GM12873 (cell line): Measurements from ENCODE around the gene PCID2.

Source experiments
- TF ChIP-seq, protein P1 (sequence below): IDR thresholded peaks from 2 replicates; pipeline ENCODE4 v1.5.1; 2012; ENCODE audit warnings: low read depth, mild to moderate bottlenecking, moderate library complexity, low read length, control low read depth; ENCODE audit not compliant: insufficient read depth; ENCODE audit errors: missing control alignments

The PCID2 gene

GRCh38 chr13:113225515-113225914 is 17.0 kb upstream of the PCID2 start:
- TF ChIP-seq, protein P1, sequence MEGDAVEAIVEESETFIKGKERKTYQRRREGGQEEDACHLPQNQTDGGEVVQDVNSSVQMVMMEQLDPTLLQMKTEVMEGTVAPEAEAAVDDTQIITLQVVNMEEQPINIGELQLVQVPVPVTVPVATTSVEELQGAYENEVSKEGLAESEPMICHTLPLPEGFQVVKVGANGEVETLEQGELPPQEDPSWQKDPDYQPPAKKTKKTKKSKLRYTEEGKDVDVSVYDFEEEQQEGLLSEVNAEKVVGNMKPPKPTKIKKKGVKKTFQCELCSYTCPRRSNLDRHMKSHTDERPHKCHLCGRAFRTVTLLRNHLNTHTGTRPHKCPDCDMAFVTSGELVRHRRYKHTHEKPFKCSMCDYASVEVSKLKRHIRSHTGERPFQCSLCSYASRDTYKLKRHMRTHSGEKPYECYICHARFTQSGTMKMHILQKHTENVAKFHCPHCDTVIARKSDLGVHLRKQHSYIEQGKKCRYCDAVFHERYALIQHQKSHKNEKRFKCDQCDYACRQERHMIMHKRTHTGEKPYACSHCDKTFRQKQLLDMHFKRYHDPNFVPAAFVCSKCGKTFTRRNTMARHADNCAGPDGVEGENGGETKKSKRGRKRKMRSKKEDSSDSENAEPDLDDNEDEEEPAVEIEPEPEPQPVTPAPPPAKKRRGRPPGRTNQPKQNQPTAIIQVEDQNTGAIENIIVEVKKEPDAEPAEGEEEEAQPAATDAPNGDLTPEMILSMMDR: no peak

DNA sequence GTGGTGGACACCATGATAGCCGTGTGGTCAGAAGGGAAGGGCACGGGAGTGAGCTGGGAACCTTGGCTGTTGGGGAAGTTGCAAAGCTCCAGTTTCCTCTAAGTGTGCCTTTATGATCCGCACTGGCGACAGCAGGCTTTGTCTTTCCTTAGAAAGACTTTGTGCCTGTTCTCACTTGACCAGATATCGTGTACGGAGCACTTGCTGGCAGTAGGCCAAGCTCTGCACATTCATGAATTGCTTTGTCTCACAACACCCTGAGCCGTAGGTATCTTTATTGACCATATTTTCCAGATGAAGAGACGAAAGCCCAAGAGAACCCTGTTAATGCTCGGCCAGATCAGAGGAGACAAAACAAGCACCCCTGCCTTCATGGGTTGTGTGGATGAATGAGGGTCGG is 16.0 kb upstream of the PCID2 start:
- TF ChIP-seq, protein P1: no peak

DNA sequence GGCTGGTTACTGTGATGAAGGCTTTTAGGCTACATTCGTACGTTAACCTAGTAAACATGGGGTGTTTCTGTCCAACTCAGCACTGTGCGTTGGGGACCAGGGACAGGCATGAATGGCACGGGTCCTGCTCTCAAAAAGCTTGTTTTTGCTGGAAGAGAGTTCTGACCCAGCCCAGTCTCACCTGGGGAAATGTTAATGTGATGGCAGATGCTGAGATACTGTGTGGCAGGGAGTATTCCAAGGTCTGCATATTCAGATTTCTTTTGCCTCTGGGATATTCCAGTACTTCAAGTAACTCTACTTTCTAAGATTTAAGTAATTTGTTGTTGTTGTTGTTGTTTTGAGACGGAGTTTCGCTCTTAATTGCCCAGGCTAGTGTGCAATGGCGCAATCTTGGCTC is 14.6 kb upstream of the PCID2 start:
- TF ChIP-seq, protein P1: no peak

- TF ChIP-seq, protein P1: peak; percentile 13
These were observed 12.4 kb upstream of the PCID2 start for GRCh38 chr13:113220877-113221276.

DNA sequence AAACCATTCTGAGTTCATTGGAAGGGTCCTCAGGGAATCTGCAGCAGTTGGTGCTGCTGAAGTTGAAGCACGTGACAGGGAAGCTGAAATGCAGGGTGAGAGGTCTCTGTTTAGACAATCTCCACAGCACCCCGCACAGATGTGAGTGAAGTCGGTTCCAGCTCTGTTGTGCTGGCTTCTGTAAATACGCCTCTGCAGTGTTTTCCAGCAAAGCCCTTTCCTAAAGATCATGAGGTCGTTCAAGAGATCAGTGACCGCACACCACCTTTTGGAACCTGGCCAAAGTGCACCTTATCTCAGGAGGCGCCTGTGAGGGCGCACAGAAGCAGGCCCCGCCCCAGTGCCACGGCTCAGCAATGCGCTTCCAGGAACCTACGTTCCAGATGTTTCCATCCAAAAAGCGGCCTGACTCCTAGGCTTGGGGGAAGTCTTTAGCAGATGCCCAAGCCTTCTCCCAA is 11.7 kb upstream of the PCID2 start:
- TF ChIP-seq, protein P1: no peak

DNA sequence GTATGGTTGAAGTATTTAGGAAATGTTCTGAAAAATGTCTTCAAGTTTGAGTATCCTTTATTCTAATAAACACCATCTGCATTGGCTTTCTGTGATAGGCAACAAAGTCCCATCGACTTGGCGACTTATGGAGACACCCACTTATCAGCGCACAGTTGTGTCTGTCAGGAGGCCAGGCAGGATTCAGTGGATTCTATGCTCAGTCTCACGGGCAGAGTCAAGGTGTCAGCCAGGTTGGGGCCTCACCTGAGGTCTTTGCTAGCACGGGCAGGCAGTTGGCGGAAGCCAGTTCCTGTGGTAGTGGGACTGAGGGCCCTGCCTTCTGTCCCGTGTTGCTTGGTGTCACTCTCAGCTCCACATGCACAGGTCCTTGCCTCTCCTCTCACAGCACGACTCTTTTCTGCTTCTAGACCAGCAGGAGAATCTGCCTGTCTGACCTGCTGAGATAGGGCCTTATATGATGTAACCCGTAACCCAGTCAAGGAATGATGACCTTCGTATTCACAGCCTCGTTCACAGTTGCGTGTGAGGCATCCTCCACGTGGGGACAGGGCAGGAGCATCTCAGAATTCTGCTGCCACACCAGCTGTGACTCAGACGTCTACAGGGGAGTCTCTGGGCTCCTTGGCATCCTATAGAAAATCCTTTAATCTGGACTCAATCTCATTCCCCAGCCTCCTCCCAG is 10.9 kb upstream of the PCID2 start:
- TF ChIP-seq, protein P1: no peak

DNA sequence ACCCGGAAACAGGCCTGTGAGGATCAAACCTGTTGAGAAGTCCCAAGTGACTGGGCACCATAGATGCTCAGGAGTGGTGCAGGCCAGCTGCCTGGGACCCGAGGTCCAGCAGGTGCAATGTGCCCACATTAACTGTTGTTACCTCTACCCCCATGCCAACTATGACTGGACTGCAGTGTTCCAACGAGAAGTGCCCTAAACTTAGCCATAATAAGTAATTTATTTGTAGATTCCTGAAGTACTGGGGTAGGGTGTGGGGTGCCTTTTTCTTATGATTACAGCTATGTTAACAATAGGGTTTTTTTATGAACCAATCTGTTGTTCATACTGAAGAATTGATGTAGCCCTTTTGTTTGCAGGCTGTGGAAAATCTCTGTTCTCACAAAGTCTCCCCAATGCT is 10.1 kb upstream of the PCID2 start:
- TF ChIP-seq, protein P1: no peak
